HG02623 (cell line): ENCODE data around the gene PNPLA2.

Experiments
- ATAC-seq: cut with Tn5 transposase; IDR thresholded peaks from one replicate; pipeline ENCODE4 v1.9.1; 2021; ENCODE audit warnings: moderate library complexity; ENCODE audit not compliant: unreplicated experiment

Gene PNPLA2

DNA sequence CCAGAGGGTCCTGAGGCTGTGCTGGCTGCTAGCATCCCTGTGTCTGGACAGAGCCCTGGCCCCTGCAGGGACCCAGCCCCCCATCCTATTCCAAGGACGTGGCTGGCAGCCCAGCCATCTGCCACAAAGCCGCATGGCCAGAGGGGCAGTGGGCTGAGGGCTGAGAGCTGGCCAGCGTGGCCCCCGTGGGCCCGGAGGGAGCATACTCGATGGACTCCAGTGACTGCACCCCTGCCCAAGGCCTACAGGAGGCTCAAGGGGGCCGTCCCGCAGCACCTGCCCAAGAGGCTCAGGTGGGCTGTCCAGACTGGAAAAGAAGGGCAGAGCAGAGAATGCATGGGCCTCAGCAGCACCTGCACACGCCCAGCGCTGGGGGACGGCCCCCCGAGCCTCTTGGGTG, 37.1 kb downstream of the PNPLA2 start:
- ATAC-seq = no peak

DNA sequence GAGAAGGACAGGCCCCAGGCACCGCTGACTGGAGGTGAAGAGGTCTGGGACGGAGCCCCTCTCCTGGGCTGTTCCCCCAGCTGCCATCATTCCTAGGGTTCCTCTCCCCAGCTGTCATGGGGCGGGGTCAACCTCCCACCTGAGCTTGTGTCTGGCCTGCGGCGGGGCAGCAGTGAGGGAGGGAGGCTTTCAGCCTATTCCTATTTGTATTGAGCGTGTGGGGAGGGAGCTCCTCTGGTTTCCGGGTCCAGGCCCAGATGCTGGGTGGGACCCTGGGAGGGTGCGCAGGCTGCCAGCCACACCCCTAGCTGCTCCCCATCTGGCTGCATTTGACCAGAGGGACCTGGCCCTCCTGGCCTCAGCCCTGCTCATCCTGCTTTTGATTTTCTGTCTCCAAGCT, 37.7 kb downstream of the PNPLA2 start:
- ATAC-seq = no peak

DNA sequence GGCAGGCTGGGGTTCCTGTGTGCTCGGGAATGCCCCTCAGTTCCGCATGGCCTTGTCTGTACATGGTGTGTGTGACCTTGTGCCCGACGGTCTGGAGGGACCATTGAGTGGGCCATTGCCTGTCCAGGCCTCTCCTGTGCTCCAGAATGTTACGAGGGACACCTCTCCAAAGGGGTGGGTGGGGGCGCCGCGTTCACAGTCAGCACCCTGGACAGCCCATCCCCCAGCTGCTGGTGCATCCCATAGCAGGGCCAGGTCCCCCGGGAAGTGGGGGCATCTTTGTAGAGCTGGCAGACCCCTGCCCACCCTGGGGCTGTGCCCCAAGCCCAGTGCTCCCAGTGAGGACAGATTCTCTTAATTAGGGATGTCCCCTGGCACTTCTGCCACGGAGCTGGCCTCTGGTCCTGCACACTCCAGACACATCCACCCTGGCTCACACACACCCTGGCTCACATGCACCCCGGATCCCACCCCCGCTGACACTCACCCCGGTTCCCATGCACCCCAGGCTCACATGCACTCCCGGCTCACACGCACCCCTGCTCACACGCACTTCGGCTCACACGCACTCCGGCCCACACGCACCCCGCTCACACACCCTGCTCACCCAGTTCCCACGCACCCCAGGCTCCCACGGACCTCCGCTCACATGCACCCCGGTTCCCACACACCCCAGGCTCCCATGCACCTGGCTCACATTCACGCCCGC, 39.5 kb downstream of the PNPLA2 start:
- ATAC-seq = no peak

DNA sequence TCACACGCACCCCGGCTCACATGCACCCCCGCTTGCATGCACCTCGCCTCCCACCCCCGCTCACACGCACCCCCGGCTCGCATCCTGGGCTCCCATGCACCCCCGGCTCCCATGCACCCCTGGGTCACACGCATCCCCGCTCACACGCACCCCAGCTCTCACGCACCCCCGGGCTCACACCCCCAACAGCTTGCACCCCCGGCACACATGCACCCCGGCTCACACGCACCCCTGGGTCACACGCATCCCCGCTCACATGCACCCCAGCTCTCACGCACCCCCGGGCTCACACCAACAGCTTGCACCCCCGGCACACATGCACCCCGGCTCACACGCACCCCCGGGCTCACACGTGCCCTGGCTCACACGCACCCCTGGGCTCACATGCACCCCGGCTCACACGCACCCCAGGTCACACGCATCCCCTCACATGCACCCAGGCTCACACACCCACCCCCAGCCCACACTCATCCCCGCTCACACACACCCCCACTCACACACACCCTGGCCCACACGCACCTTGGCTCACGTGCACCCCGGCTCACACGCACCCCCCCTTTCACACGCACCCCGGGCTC, 40.1 kb downstream of the PNPLA2 start:
- ATAC-seq = no peak

DNA sequence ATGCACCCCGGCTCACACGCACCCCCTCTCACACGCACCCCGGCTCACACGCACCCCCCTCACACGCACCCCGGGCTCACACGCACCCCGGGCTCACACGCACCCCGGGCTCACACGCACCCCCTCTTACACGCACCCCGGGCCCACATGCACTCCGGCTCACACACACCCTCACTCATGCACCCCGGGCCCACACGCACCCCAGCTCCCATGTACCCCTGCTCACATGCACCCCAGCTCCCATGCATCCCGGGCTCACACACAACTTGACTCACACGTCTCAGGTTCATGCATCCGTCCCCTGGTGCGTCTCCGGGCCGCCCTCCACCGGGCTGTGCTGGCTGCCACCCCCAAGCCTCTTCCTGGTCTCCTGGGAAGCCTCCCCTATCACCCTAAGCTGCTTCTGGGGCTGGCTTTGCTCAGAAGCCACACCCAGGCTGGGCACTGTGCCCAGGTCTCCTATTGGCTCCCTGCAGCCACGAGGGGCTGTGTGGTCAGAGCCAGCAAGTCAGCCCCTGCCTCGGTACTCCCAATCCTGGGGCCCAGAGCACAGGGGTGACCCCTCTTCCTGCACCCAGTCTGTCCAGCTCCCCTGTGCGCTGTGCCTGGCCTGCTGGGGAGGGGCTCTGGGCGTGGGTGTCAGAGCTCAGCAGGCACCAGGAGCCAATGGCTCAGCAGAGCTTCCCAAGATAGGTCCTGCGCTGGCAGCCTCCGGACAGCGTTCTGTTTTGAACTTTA, 40.8 kb downstream of the PNPLA2 start:
- ATAC-seq = no peak

DNA sequence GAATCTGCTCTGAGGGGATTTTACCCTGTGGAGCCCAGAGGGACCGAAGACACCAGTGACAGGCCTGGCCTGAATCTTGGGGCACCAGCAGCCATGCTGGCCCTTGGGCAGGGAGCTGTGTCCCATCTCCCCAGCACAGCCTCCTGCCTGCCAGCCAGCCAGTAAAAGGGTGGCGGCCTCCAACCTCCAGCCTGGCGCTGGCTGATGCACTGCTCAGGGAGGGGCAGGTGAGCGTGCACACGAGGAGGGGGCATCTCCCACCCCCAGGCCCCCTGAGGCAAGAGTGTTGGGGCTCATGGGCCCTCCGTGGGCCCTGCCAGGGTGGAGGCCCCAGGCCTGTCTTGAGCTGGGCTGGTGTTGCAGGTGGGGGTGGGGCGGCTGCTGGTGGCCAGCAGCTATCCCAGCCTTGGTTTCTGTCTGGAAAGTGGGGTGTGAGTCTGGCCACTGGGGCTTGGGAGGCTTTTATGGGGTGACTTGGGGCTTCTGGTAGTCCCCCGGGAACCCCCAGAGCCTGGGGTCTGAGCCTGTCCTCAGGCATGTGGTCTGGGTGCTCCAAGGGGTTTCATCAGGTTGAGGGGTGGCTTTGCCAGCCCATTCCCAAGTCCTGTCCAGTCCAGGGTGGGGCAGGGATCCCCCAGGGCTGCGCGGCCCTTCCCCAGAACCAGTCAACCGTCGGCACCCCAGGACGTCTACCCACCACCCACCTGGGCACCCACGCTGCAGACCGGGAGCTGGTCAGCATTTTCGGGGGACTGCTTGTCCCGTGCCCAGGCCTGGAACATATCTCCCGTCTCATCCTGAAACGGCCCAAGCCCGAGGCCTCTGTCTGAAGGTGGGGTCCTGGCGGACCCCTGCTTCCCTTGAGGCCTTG, 41.8 kb downstream of the PNPLA2 start:
- no peak for ATAC-seq

DNA sequence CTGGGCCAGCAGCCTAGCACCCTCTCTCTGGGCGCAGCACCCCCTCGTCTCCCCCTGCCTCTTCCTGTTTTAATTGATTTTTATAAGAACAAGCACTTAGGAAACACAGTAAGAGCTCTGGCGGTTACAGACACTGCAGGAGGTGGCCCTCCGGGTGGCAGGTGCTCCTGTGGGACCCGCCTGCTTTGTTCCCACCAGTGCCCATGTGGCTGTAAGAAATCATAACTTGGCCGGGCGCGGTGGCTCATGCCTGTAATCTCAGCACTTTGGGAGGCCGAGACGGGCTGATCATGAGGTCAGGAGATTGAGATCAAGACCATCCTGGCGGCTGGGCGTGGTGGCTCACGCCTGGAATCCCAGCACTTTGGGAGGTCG, 42.4 kb downstream of the PNPLA2 start:
- ATAC-seq = no peak

DNA sequence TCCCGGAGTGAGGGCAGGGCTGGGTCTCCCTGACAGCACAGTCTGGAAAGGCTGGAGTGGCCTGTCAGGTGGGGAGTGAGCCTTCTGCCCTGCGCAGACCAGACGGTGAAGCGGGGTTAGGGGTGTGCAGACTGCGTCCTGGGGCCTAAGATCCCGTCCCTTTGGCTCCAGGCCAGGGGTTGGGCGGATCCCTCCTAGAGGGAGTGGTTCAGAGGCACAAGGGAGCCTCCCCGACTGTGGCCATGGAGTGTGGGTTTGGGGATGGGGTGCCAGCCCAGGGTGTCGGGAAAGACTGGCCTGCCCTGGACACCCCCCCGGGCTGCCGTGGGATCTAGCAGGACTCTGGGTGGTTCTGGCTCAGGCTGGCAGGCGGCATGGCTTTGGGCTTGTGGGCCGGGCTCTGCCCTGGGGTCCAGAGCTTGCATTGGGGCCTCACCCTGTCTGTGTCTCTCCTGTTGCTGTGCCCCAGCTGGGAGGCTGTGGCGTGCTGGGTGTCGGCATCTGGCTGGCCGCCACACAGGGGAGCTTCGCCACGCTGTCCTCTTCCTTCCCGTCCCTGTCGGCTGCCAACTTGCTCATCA, 43.5 kb downstream of the PNPLA2 start:
- no peak for ATAC-seq

DNA sequence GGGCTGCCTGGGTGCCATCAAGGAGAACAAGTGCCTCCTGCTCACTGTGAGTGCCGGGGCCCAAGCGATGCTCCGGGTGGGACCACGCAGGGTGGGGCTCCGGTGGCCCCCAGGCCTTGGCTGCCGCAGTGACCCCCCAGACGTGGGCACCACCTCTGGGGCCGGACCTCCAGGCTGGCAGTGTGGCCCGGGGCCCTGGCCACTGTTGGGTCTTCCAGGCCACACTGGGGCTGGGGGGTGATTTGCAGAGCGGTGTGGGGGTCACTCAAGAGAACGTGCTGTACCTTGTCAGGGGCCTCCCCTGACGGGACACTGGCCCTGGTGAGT, 43.9 kb downstream of the PNPLA2 start:
- no peak for ATAC-seq

DNA sequence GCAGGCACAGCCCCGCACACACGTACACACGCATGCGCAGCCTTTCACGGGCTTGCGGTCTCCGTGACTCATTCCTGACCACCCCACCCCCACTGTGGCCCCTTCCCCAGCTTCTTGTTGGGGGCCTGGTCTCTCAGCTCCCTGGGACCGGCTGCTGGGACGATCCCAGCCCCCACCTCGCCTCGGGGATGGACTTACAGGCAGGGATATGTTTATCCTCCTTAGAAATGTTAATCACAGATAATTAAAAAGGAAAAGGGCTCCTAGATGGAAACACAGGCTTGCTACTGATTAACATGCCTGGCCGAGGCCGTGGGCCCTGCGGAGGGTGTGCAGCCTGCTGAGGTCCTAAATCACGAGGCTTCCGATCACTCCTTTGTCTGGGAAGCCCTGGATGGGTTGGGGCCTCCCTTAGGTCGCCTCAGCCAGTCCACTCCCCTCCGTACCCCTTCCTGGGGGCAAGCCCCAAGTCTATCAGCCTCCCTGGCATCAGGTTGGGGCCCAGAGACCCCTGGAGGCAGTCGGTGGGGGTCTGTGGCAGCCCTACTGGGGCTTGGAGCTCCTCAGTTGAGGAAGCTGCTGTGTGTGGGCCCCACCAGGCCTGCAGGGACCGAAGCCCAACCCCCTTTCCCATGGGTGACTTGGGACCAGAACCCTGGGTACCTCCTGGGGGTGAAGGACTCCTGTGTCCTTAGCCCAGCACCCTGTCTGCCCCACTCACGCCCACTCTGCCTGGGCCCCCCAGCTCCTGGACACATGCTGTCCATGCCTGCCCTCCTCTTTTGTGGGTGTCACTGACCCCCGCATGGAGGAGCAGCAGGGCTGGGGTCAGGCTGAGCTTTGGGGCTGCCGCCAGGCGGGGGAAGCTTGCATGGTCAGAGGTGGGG, 44.6 kb downstream of the PNPLA2 start:
- ATAC-seq = no peak

DNA sequence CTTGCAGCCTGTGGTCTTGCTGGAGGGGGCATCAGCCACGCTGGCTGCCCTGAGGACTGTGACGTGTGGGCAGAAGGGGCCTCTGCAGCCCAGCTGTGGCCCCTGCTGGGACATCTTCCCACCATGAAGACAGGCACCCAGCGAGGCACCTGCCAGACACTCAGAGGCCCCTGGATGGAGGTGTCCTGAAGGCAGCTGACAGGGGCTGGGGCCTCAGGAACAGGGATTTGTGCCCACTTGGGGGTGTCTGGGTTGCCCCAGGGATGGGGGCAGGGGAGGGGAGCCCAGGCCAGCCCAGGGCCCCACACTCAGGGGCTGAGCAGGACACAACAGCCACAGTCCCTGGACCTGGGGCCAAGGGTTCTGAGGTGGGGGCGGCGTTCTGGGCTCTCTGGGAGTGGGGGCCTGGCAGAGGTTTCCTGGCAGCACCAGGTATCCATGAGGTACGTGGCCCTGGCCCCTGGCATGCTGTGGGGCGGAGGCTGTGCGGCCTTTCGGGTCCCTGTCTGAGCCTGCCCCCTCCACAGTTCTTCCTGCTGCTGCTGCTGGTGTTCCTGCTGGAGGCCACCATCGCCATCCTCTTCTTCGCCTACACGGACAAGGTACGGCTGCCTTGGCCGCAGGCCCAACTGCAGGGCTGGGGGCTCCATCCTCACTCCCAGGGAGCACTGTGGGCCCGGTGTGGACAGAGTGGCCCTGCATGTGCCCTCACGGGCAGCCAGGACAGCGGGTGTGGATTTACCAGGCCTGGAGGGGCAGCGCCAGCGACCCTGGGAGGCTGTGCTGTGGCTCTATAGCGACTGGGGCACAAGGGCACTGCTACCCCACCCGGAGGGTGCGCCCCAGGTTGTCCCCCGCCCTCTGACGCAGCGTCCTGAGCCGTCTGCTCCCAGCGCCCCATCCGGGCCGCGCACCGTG, 45.5 kb downstream of the PNPLA2 start:
- no peak for ATAC-seq

DNA sequence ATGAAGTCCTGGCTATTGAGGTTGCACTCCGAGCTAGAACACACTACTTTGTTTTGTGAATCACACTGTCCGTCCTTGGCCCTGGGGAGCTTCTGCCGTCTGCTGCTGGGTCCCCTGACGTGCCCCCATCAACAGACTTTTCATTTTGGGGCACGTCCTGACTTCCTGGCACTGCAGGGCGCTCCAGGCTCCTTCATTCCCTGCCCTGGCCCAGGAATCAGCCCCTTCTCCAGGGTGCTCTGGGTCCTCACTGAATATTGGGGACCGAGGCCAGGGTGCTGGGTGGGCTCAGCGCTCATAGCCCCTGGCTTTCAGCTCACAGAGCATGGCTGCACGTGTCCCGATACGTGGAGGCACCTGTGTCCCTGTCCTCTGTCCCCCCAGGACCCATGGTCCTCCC, 46.2 kb downstream of the PNPLA2 start:
- no peak for ATAC-seq

DNA sequence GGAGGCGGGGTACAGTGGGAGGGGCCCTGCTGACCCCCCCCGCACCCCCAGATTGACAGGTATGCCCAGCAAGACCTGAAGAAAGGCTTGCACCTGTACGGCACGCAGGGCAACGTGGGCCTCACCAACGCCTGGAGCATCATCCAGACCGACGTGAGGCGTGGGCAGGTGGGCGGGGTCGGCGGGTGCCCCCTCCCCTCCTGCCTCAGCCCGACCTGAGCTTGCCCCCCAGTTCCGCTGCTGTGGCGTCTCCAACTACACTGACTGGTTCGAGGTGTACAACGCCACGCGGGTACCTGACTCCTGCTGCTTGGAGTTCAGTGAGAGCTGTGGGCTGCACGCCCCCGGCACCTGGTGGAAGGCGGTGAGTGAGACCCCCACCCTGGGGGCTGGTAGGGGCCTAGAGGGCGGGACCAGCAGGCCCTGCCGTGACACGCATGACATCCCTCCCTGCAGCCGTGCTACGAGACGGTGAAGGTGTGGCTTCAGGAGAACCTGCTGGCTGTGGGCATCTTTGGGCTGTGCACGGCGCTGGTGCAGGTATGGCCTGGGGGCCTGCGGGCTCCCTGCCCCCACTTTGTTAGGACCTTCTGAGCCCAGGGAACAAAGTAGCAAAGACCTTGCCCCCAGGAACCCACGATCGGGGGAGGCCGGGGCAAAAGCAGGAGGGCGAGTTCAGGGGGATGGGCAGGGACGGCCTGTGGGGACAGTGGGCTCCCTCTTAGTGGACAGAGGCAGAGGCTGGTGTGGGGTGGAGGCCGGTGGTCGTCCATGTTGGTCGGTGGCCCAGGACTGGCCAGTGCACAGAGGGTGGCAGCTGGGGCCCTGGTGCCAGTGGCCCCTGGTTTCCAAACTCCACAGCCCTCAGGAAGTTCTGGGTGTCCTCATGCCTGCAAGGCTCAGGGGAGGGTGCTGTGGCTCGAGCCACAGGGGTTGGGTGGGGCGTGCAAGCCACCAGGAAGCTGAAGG, 47.0 kb downstream of the PNPLA2 start:
- no peak for ATAC-seq

DNA sequence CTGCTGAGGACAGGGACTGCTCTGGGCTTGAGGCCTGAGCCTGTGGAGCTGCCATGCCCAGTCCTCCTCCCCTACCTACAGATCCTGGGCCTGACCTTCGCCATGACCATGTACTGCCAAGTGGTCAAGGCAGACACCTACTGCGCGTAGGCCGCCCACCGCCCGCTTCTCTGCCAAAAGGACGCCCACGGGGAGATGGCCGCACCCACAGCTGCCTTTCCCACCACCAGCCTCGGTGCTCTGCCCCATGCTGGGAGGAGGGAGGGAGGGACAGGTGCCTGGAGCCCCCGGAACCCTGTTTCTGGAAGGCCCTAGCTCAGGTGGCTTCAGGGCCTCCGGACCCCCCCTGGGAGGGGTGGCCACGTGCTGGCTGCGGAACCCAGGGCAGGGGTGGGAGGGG, 47.8 kb downstream of the PNPLA2 start:
- ATAC-seq = no peak

DNA sequence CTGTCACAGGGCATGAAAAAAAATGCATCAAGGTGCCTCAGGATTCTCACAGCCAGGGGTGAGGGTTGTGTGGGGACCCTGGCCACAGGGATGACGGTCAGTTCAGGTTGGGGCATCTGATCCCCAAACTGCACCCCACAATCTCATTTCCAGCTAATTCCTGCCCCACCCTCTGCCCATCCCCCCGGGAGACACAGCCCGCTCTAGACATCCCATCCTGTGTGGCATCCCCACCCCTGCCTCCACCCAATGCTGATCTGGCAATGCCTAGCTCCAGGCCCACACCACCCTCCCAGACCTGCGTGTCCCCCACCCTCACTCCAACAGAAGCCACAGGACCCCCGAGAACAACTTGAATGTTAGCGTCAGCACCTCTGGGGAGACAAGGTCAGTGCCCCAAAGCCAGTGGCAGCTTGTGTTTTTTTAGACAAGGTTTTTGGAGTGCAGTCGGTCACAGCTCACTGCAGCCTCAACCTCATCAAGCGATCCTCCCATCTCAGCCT, 49.2 kb downstream of the PNPLA2 start:
- ATAC-seq = no peak

DNA sequence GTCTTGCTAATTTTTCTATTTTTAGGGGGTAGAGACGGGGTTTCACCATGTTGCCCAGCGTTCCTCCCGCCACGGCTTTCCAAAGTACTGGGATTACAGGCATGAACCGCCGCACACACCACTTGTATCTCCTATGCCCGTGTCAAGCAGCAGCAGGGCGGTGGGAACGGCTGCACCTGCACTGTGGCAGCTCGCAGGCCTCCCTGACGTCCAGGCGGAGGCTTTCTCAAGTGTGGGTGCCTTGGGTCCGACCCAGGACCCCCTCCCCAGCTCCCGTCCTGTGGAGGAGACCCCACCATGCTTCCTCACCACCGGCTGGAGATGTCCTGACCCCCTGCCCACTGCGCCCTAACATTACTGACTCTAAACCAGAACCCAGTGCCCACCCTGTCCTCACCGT, 49.7 kb downstream of the PNPLA2 start:
- ATAC-seq = no peak

DNA sequence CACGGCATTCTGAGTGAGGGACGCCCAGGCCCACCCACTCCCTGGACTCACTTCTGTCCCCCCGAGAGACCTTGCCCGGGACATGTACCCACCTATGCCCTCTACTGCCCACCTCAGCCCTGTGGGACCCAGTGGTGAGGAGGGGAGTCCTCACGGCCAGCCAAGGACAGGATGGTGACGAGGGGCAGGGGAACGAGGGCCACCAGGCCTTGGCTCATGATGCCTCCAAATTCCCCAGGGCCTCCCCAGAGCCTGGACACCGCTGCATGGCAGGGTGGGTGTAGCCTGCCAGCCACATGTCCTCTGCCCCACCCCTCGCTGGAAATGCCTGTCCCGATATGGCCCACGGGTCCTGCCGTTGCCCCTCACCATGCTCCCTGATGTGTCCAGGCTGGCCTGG, 50.1 kb downstream of the PNPLA2 start:
- no peak for ATAC-seq
